Cardiac septum (tissue), 1 donor: ENCODE data around the gene GPR162. TPM values are rescaled to one million over a fixed set of nuclear protein-coding genes. Genes with fewer than 3 reads are reported as not detected.

ENCODE experiments used
- DNase-seq: peaks from one replicate; pipeline ENCODE4 v3.0.0-alpha.2; 2020; ENCODE audit warnings: low spot score
- intact Hi-C: fragments of 100-400 bp; cut with DNase I; formaldehyde crosslinking; loops from one replicate; pipeline ENCODE4 v1.14.0; 2022
- total RNA-seq: library from RNA; stranded (reverse); fragmentation: NEBNext Ultra II Directional; extraction: Animal tissue kit (Norgen Biotek cat#: 25700); gene quantifications from one replicate; pipeline ENCODE4 v1.2.1, GENCODE V29; 2021
- donor health status: DM: no; HTN: no; CAD: no.

GPR162 gene
- total RNA-seq, 1 donor from 2014 or later = 5.7 TPM

- no peak for DNase-seq
- intact Hi-C loops = no loop called here
Observed at GRCh38 chr12:6830286-6830890, 8.8 kb downstream of the GPR162 start.

- intact Hi-C loops = no loop called here
- DNase-seq = no peak
Observed at GRCh38 chr12:6830999-6831398, 9.4 kb downstream of the GPR162 start.

DNA sequence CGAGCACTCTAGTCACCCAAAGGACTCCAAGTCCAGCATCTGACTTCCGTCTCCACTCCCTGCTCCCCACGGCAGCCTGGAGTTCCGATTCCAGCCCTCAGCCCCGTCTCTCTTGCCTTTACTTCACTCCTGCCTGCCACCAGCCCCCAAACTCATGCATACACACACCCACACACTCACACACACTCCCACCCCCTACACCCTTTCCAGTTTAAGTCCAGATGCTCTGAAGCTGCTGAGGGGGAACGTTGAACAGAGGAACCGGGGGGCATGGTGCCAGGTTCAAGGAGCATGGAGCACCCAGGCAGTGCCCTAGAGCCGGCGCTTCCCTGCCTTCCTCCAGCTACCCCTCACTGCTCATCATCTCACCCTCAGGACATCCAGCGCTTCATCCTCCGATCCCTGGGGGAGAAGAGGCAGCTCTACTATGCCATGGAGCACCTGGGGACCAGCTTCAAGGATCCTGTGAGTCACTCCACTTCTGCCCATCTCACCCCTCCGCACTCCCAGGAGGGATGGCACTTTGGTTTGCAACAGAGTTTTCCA lies 9.9 kb downstream of the GPR162 start:
- DNase-seq = no peak
- intact Hi-C loops = no loop called here

DNA sequence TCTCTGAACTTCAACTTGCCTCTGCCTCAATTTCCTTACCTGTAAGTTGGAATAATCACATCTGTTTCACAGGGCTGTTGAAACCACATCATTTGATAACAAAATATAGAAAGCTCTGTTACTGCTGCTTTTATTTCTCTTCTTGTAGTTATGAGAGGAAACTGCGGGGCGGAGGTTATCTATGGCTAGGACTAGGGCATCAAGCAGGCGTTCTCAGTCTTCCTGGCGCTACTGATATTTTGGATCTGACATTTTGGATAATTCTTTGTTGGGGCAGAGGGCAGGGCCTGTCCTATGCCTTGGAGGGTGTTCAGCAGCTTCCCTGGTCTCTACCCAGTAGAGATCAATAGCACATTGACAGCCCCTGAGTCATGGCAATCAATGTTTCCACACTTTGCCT lies 10.5 kb downstream of the GPR162 start:
- intact Hi-C loops = no loop called here
- DNase-seq = no peak

DNA sequence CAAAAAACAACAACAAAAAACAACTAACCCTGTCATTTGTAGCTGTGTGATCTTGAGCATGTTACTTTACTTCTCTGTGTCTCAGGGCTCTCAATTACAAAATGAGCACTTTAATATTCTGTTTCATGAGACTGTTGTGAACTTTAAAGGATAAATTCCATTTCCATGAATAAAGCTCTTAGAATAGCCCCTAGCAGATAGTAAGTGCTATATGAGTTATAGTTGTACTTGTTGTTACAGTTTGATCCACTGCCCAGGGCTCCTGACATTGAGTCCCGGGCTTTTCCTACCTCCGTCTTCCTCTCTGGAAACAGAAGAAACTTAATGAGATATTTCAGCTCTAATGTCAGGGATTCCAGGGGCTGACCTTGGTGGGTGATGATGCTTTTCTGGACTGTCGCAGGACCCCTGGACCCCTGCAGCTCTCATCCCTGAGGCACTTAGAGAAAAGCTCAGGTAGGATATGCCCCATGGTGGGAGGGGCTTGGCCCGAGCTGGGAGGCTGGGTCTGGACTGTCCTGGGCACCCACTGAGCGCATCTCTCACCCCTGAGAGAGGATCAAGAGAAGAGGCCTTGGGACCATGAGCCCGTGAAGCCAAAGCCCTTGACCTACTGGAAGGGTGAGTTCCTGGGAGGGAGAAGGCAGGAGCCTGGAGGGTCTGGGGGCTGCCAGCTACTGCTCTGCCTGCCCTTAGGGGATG lies 11.7 kb downstream of the GPR162 start:
- intact Hi-C loops = no loop called here
- no peak for DNase-seq

DNA sequence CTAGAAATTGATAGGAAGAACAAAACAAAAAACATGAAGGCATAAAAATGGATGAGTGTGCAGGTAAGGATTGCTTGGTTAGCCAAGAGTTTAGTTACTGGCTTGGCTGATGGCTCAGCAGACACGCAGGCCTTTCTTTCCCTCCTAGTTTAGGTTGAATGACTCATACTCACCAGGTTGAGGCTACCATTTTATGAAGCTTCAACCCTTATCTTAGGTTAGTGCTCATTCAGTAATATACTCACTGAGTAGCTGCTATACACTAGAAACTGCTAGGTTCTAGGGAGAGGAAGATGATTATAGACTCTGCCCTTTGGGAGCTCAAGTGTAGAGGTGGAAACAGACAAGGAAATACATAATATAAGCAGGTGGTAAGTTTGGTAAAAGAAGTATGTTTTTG lies 12.6 kb downstream of the GPR162 start:
- no peak for DNase-seq
- intact Hi-C loops = no loop called here

GRCh38 chr12:6834873-6835272 lies 13.3 kb downstream of the GPR162 start:
- no peak for DNase-seq
- intact Hi-C loops = no loop called here

DNA sequence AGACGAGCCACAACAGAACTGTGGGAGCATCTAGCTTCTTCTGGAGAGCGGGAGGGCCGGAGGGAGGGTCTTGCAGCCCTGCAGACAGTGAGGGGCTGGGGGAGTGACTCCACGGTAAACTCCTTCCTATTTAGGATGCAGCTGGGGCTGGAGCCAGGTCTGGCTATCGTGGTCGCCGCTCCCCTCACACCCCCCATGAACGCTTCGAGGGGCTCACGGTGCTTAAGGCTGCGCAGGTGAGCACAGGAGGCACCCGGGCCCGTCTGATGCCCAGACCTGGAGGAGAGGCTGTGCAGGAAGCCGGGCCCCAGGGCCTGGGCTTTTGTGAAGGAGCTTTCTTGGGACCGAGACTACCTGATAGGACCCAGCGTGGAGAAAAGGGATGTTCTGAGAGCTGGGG lies 15.2 kb downstream of the GPR162 start:
- no peak for DNase-seq
- intact Hi-C loops = no loop called here

- intact Hi-C loops = no loop called here
Observed at GRCh38 chr12:6837370-6838060, 15.9 kb downstream of the GPR162 start.

GRCh38 chr12:6838854-6839253 lies 17.2 kb downstream of the GPR162 start:
- DNase-seq = no peak
- intact Hi-C loops = no loop called here

More at GRCh38 chr12:6837370-6838060, 15.9 kb downstream of the GPR162 start:
- no peak for DNase-seq

- intact Hi-C loops = no loop called here
- DNase-seq = no peak
Observed at GRCh38 chr12:6839482-6840201, 18.0 kb downstream of the GPR162 start.

DNA sequence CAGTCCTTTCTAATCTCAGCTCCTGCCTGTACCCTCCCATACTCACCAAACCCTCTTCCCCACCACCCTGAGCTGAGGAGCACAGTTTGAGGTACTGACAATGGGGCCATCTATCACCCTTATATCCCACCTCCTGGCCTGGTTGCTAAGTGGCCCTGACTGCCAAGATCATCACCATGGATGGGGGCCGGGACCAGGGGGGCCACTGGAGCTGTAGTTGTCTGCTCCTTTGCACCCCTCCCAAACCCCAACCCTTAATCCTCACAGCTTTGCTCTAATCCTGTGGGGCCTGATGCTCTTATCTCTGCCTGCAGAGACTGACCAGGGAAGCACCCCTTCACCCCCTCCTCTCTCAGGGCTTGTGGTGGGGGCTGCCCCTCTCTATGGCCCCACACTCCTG lies 18.7 kb downstream of the GPR162 start:
- intact Hi-C loops = no loop called here
- DNase-seq = no peak

DNA sequence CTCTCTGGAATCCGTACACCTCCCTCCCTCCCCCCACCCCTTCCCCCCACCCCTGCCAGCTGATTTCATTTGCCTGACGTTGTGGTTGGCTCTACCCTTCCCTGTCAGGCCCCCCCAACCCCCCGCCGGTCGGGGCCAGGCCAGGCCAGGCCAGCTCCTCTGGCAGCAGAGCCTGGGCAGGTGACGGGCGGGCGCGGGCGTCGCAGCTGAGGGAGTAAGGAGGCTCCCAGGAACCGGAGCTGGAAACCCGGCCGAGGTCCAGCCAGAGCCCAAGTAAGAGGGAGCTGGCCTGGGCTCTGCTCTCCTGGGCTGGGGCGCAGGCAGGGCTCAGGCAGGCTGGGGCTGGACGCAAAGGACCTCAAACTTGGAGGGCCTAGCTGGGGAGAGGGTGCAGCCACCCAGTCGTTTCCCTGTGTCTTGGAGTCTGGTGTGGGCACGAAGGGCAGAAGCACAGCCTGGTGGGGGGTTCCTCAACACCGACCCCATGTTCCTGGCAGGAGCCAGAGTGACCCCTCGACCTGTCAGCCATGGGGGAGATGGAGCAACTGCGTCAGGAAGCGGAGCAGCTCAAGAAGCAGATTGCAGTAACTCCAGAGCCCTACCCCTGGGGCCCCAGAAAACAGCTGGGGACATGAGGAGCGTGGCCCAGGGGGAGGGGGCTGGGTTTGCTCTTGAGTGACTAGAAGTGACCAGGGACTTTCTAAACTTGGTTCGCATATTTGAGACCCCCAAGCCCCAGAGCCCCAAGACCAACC lies 19.3 kb downstream of the GPR162 start, which contains the start of gene GNB3:
TSS of gene GNB3 (plus strand) at position 165 of the 755 bp plus-strand sequence. CDS start at position 528, 363 bp downstream.
- DNase-seq = no peak
- intact Hi-C loops = no loop called here

DNA sequence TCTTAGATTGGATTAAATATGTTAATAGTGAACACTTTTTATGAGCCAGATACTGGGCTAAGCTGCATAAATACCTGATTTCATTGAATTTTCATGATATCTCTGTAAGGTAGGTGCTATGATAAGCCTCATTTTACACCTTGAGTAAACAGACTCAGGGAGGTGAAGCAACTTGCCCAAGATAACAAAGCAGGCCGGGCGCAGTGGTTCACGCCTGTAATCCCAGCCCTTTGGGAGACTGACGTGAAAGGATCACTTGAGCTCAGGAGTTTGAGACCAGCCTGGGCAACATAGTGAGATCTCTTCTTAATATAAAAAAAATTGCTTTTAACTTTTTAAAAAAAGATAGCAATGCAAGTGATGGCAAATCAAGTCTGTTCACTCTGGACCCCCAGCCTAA lies 20.5 kb downstream of the GPR162 start:
- intact Hi-C loops = no loop called here
- DNase-seq = no peak

GRCh38 chr12:6843118-6843902 lies 21.7 kb downstream of the GPR162 start:
- intact Hi-C loops = no loop called here
- DNase-seq = no peak

- intact Hi-C loops = no loop called here
- DNase-seq = no peak
Observed at GRCh38 chr12:6845395-6845794, 23.8 kb downstream of the GPR162 start.

GRCh38 chr12:6846316-6846869 lies 24.8 kb downstream of the GPR162 start:
- DNase-seq = no peak
- intact Hi-C loops = no loop called here

GRCh38 chr12:6847676-6848075 lies 26.1 kb downstream of the GPR162 start:
- intact Hi-C loops = no loop called here
- DNase-seq = no peak
